Right lobe of liver (tissue), 4 donors: ENCODE measurements around the gene SLC22A13.

Experiments used
- POLR2A ChIP-seq: fragments of 450-650 bp; IDR thresholded peaks from one replicate; pipeline ENCODE4 v1.6.1; 2017; ENCODE audit warnings: antibody characterized with exemption, mild to moderate bottlenecking
- TF ChIP-seq, protein P1 (sequence below), 4 donors: fragments of 200-600 bp in 3 of 4; fragments of 450-650 bp in 1 of 4; IDR thresholded peaks; one replicate each; pipeline versions ENCODE4 v1.5.1 to v1.8.0; 2016 to 2022; ENCODE audit warnings: antibody characterized with exemption in 4 of 4, mild to moderate bottlenecking in 2 of 4
- donor health status: DM: no; HTN: no; CAD: no.
- donor health status: DM: no; HTN: no; CAD: no.
- donor health status: DM: no; HTN: yes; CAD: no.

DNA sequence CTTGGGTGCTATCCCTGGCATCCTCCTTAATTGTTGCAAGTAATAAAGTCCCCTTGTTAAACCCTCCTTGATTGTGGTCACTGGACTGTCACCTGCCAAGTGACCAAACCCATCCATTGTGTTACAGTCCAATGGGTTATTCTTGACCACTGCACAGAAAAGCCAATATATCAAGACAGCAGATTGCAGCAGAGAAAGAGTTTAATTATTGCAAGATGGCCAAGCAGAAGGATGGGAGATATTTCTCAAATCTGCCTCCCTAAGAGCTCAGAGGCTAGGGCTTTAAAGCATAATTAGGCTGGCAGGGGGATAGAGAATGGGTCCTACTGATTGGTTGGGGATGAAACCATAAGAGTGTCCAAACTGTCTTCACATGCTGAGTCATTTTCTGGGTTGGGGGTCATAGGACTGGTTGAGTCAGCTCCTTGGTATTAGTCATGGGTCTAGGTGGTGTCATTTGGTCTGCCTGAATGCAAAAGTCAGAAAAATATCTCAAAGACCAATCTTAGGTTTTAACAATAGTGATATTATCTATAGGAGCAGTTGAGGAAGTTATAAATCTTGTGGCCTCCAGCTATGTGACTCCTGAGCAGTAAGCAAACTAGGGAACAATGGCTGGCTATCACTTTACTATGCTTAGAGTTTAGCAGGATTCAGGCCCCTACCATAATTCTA lies 61.9 kb downstream of the SLC22A13 start:
- TF ChIP-seq, protein P1, sequence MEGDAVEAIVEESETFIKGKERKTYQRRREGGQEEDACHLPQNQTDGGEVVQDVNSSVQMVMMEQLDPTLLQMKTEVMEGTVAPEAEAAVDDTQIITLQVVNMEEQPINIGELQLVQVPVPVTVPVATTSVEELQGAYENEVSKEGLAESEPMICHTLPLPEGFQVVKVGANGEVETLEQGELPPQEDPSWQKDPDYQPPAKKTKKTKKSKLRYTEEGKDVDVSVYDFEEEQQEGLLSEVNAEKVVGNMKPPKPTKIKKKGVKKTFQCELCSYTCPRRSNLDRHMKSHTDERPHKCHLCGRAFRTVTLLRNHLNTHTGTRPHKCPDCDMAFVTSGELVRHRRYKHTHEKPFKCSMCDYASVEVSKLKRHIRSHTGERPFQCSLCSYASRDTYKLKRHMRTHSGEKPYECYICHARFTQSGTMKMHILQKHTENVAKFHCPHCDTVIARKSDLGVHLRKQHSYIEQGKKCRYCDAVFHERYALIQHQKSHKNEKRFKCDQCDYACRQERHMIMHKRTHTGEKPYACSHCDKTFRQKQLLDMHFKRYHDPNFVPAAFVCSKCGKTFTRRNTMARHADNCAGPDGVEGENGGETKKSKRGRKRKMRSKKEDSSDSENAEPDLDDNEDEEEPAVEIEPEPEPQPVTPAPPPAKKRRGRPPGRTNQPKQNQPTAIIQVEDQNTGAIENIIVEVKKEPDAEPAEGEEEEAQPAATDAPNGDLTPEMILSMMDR (IDR thresholded peaks at IDR 0.05): no peak
- TF ChIP-seq POLR2A: no peak
